Motor neuron (in vitro differentiated cells): Measurements from ENCODE around the gene SHF. TPM values are rescaled to one million over a fixed set of nuclear protein-coding genes. Genes with fewer than 3 reads are reported as not detected.

Experiments
- ATAC-seq, 8 experiments: fragments of 200-7000 bp; cut with Tn5 transposase; replicated peaks in 6 of 8; 2 replicates each; pipeline ENCODE4 v1.8.0; 2021; ENCODE audit warnings: mild to moderate bottlenecking in 8 of 8, moderate library complexity in 8 of 8
- H3K27ac ChIP-seq, 2 donors: fragments of 250-450 bp; sonication (Bioruptor Pico); 2 replicates each; pipeline ENCODE4 v1.9.0; 2021; ENCODE audit warnings: antibody characterized with exemption in 2 of 2, mild to moderate bottlenecking in 2 of 2, moderate library complexity in 1 of 2
- H3K4me1 ChIP-seq, 2 donors: fragments of 250-450 bp; sonication (Bioruptor Pico); replicated peaks in 1 of 2; 2 replicates each; pipeline ENCODE4 v1.6.1; 2021; ENCODE audit warnings: antibody characterized with exemption in 2 of 2, mild to moderate bottlenecking in 2 of 2, moderate library complexity in 1 of 2
- H3K4me3 ChIP-seq, 5 donors: fragments of 250-450 bp; sonication (Bioruptor Pico); 2 replicates each; pipeline ENCODE4 v1.9.0; 2021; ENCODE audit warnings: antibody characterized with exemption in 5 of 5, mild to moderate bottlenecking in 5 of 5, moderate library complexity in 4 of 5
- WGBS, 10 experiments: fragments of 450-650 bp; shearing (Covaris generic); methylation state at CpG; one replicate each; pipeline ENCODE4 v1.0.0; 2022; 5-methylcytosine and 5-hydroxymethylcytosine counted together
- in situ Hi-C, 9 experiments: fragments of 400-800 bp; cut with MboI; loops; one replicate each; pipeline ENCODE4 v1.15.0; 2021; ENCODE audit warnings: low sequenced_read_pairs in 9 of 9, low pct_unique_long_range_greater_than_20kb in 2 of 9; ENCODE audit not compliant: unreplicated experiment in 9 of 9
- total RNA-seq, 8 experiments: library from RNA; unstranded; fragments of 300-600 nt; gene quantifications; 2 replicates each; pipeline versions ENCODE4 v1.2.3 to v1.2.4, GENCODE V29; 2022

SHF gene
- total RNA-seq, 8 experiments from 2014 or later = 1.0 to 38.7 (median 25.3) TPM

DNA sequence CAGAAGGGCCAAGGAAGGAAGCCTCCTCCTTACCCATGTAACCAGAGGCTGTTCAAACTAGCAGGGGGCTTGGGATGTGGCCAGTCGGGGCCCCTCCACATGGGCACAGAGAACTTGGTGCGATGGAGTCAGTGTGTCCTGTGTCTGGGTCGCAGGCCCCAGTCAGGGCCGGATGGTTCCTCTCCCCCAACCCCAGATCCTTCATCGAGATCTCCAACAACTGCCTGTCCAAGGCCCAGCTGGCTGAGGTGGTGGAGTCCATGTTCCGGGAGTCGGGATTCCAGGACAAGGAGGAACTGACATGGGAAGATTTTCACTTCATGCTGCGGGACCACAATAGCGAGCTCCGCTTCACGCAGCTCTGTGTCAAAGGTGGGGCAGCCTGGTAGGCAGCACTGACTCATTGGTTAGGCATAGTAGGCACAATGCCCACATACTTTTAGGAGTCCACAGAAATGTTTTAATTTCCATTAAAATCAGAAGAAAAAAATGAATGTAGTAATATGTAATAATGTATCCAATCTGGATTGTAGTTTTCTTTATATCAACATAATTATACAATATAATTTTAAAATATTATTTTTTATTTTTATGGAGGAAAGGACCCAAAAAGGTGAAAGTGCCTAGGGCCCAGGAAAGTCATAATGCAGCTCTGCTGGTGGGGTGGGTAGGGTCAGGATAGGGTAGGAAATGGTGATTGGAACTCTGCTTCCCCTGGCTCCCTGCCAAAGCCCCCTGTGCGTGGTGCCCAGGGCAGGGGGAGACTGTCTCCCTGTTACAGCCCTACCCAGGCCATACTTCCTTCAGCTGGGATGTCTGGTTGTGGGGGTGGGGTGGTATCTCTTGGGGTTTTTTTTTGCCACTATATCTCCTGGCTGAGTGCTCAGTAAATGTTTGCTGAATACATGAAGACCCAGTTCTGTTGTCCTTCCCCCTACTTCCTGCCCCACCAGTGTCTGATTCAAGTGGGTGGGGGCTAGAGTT lies 39.4 kb downstream of the SHF start:
- H3K4me1 ChIP-seq = no peaks in the 10 kb centered on the region
- ATAC-seq = no peak
- no peak overlapping the region for H3K4me3 ChIP-seq
- in situ Hi-C loops = no loop called here
- H3K27ac ChIP-seq = no peak overlapping the region
- 71 to 100% (median 93%) methylated on average over 1 to 8 of the region's 12 CpGs; no CpG with 5 or more reads in 3 of the 10 experiments for WGBS, 10 experiments

DNA sequence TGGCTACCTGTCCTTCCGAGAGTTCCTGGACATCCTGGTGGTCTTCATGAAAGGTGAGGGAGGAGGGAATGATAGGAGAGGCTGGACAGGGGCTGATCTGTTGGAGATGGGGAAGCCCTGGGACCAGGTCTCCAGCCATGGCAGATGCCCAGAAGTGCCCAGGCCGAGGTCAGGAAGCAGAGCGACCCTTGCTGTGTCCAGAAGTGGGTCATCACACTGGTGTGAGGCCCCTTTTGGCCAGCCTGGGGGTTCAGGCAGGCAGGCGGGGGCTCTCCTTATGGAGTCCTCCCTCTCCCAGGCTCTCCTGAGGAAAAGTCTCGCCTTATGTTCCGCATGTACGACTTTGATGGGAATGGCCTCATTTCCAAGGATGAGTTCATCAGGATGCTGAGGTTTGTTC lies 40.2 kb downstream of the SHF start:
- in situ Hi-C loops = no loop called here
- WGBS, 10 experiments = 60 to 100% (median 79%) methylated on average over 1 to 5 of the region's 7 CpGs; no CpG with 5 or more reads in 6 of the 10 experiments
- no peak for ATAC-seq
- no peaks in the 10 kb centered on the region for H3K4me1 ChIP-seq
- no peak overlapping the region for H3K27ac ChIP-seq
- no peak overlapping the region for H3K4me3 ChIP-seq

DNA sequence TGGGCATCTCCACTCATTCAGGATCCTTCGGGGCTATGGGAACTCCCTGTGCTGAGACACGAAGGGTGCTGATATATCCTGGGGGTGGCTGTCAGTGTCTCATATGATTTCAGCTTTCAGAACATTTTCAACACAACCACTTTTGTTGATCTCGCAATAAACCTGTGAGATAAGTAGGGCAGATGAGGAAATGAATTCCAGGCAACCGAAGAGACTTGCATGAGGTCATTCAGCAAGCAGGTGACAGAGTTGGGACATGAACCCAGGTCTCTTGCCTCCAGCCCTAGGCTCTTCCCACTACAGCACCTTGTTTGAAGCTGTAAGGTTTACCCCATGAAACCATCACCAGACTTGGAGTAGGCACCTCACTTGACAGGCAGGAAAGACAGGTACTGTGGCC lies 41.4 kb downstream of the SHF start:
- in situ Hi-C loops = no loop called here
- H3K4me3 ChIP-seq = no peak overlapping the region
- no peaks in the 10 kb centered on the region for H3K4me1 ChIP-seq
- 25 to 100% (median 75%) methylated on average over 1 to 4 of the region's 4 CpGs; no CpG with 5 or more reads in 4 of the 10 experiments for WGBS, 10 experiments
- ATAC-seq = no peak
- no peak overlapping the region for H3K27ac ChIP-seq

DNA sequence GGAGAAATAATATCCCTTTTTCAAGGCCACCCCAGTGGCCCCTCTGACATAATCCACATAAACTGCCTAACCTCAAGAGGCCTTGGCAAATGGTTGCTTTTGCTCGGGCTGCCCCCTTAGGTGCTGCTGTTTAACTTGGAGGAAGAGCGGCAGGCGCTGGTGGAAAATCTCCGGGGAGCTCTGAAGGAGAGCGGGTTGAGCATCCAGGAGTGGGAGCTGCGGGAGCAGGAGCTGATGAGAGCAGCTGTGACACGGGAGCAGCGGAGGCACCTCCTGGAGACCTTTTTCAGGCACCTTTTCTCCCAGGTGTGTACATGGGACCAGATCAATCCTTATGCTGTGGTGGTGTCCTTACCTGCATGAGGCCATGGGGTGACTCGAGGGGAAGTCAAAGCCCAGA lies 43.0 kb downstream of the SHF start:
- Histone ChIP-seq H3K27ac (no peak overlapping the region), H3K4me3 (no peak overlapping the region), H3K4me1 (no peaks in the 10 kb centered on the region)
- WGBS, 10 experiments = 38 to 100% (median 70%) methylated on average over 2 to 7 of the region's 9 CpGs; no CpG with 5 or more reads in 5 of the 10 experiments
- no peak for ATAC-seq
- in situ Hi-C loops = no loop called here

DNA sequence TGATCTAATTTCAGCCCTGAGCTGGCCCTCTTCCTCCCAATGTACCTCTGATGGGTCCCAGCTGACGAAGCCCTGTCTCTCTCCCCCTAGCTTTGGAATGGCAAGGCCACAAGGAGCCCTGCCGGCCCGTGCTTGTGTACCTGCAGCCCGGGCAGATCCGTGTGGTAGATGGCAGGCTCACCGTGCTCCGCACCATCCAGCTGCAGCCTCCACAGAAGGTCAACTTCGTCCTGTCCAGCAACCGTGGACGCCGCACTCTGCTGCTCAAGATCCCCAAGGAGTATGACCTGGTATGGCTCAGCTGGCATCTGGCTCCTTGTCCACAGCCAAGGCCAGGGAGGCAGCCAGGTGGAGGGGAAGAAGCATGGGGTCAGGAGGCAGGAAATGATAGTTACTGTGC lies 43.8 kb downstream of the SHF start:
- in situ Hi-C loops = no loop called here

DNA sequence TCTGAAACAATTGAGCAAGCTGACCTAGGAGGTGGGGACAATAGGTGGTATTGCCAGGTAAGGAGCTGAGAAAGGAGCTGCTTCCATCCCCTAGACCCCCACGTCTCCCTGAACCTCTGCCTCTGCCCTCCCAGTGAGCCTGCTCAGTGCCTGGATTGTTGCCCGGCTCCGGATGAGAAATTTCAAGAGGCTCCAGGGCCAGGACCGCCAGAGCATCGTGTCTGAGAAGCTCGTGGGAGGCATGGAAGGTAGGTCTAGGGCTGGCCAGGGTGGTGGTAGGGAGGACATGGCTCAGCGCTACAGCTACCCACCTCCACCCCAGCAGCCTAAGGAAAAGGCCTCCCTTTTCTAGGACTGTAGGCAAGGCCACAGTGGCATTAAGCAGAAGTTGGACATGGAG lies 44.7 kb downstream of the SHF start:
- 0 to 100% (median 30%) methylated on average over 1 to 4 of the region's 7 CpGs; no CpG with 5 or more reads in 4 of the 10 experiments for WGBS, 10 experiments
- no peak for ATAC-seq
- H3K4me3 ChIP-seq = no peak overlapping the region
- in situ Hi-C loops = no loop called here
- H3K27ac ChIP-seq = no peak overlapping the region
- H3K4me1 ChIP-seq = no peaks in the 10 kb centered on the region

More for the DNA sequence above, 43.8 kb downstream of the SHF start:
- ATAC-seq = no peak
- Histone ChIP-seq H3K27ac (no peak overlapping the region), H3K4me1 (no peaks in the 10 kb centered on the region), H3K4me3 (no peak overlapping the region)
- whole genome bisulfite sequencing, 10 experiments = 30 to 80% (median 69%) methylated on average over 2 to 10 of the region's 11 CpGs; no CpG with 5 or more reads in 5 of the 10 experiments

DNA sequence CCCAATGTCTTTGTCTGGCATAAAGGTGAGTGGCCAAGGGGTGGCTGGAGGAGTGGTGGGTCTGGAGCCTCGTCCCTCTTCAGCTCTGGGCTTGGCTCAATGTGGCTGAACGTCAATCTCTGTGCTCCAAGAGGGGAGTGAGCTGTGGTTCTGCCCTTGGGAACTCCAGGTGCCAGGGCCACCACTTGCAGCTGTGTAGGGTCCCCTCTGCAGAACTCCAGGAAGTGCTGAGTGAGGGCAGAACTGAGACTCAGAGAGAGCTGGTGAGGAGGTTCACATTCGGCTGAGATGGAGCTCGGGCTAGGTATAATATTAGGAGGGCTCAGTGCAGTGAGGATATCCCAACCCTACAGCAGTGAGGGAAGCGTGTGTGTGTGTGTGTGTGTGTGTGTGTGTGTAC lies 46.4 kb downstream of the SHF start:
- 58 to 87% (median 76%) methylated on average over 2 to 4 of the region's 5 CpGs; no CpG with 5 or more reads in 7 of the 10 experiments for WGBS, 10 experiments
- no peaks in the 10 kb centered on the region for H3K4me1 ChIP-seq
- H3K27ac ChIP-seq = no peak overlapping the region
- no peak for ATAC-seq
- in situ Hi-C loops = no loop called here
- no peak overlapping the region for H3K4me3 ChIP-seq

DNA sequence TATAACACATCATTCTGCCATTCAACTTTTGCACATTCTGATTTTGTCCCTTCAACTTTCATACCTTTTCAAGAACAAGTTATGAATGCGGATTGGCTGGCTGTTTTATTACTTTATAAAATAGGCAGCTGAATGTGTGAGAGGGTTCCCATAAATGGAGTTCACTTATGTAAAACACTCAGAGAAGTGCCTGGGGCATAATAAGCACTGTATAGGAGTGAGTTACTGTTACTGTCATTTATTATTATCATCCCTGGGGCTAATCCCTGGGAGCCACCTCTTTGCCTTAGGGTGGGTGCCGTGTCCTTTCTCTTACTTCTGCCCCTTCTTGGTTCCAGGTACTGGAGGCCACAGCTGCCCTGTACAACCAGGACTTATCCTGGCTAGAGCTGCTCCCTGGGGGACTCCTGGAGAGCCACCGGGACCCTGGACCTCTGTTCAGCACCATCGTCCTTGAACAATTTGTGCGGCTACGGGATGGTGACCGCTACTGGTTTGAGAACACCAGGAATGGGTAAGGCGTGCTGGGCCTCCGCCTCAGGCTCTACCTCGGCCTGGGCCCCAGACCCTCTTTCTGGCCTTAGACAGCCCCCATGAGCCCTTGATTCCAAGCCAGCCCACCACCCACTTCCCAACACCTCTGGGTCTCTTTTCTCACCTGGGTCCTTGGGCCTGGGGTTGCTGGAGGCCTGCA lies 47.1 kb downstream of the SHF start:
- Histone ChIP-seq H3K27ac (no peak overlapping the region), H3K4me3 (no peak overlapping the region), H3K4me1 (no peaks in the 10 kb centered on the region)
- ATAC-seq = peak in 2 of 8 experiments; percentile 70 to 74
- in situ Hi-C loops = no loop called here
- 60 to 100% (median 95%) methylated on average over 1 to 5 of the region's 10 CpGs for WGBS, 10 experiments

DNA sequence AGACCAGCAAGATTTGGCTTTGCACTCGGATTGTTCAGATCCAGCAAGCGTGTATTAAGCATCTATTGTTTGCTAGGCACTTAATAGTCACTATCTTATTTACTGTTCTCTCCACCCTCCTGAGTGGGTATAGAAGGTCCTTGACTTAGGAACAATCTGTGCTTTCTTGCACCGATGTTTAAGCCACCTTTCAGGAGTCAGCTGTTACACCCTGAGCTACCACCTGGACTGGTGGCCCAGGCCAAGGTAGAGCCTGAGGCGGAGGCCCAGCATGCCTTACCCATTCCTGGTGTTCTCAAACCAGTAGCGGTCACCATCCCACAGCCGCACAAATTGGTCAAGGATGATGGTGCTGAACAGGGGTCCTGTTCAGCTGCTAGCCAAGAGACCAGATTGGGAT lies 48.0 kb downstream of the SHF start:
- WGBS, 10 experiments = 95 to 100% (median 96%) methylated on average over 3 to 5 of the region's 6 CpGs; no CpG with 5 or more reads in 6 of the 10 experiments

DNA sequence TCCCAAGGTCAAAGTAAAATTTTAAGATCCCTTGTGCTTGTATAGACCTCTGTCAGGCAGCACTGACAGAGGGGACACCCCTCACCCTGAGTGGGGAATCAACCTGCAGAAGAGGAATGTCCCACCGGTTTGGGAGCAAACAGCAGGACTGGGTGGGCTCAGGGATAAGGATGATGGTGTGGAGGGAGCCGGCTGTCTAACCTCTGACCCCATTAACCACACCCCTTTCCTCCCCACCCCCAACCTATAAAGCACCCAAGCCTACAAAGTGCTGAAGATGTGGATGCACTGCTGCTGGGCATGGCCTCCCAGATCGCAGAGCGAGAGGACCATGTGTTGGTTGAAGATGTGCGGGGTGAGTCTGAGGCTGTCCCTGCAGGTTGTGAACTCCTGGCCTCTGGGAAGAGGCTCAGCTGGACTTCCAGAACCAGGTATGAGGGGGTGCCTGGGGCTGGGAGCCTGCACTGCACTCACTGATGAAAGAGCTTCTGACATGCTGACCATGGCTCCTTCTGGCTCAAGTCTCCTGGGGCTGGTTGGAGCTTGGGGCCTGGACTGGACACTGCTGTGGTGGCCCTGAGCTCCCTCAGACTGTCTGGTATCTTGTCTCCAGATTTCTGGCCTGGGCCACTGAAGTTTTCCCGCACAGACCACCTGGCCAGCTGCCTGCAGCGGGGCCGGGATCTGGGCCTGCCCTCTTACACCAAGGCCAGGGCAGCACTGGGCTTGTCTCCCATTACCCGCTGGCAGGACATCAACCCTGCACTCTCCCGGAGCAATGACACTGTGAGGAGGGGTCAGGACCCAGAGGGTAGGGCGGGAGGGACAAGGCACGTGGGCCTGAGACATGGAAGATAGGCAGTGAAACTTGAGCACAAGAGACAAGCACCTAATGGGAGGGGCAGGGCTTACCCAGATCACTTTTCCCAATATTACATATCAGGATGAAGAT lies 48.7 kb downstream of the SHF start:
- 59 to 76% methylated on average over 3 to 4 of the region's 12 CpGs; no CpG with 5 or more reads in 8 of the 10 experiments for WGBS, 10 experiments
- no peak overlapping the region for H3K4me3 ChIP-seq
- no peak for ATAC-seq

More for the DNA sequence above, 48.0 kb downstream of the SHF start:
- in situ Hi-C loops = no loop called here
- Histone ChIP-seq H3K4me3 (no peak overlapping the region), H3K27ac (no peak overlapping the region), H3K4me1 (peaks cover 0 to 4% of the 10 kb centered on the region in 2 donors)
- ATAC-seq = no peak

DNA sequence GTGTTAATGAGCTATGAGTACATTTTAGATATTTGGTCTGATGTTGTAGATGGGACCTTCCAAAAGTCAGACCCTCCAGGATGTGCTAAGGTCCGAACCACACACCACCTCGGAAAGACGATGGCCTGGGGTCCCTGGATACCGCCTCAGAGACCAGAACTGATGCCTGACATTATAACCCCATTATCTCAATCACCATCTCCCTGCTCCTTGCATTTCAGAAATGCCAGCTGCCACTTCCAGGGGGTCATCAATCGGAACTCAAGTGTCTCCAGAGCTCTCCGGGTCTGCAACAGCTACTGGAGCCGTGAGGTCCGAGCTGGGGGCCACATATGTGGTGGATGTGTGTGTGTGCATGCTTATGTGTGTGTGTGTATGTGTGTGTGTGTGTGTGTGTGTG lies 50.1 kb downstream of the SHF start:
- H3K4me1 ChIP-seq = peaks cover 0 to 4% of the 10 kb centered on the region in 2 donors
- no peak overlapping the region for H3K4me3 ChIP-seq
- no peak for ATAC-seq
- H3K27ac ChIP-seq = no peak overlapping the region
- in situ Hi-C loops = no loop called here
- 17 to 92% (median 83%) methylated on average over 1 to 7 of the region's 8 CpGs; no CpG with 5 or more reads in 7 of the 10 experiments for WGBS, 10 experiments

More for the DNA sequence above, 48.7 kb downstream of the SHF start:
- no peak overlapping the region for H3K27ac ChIP-seq
- in situ Hi-C loops = no loop called here
- peaks cover 0 to 4% of the 10 kb centered on the region in 2 donors for H3K4me1 ChIP-seq

DNA sequence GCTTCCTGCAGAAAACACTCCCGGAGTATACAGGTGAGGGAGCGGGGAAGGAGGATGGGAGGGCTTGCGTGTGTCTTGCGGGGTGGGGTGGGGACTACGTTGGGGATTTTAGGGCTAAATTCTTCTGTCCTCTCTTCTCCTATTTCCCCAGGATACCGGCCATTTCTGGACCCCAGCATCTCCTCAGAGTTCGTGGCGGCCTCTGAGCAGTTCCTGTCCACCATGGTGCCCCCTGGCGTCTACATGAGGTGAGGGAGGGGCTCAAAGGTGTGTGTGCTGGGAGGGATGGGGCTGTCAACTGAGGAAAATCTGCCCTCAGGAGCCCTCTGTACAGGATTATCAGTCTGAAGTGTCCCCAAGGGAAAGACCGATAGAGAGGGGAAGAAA lies 51.4 kb downstream of the SHF start:
- H3K4me1 ChIP-seq = peaks cover 0 to 4% of the 10 kb centered on the region in 2 donors
- 29 to 71% methylated on average over 1 to 4 of the region's 10 CpGs; no CpG with 5 or more reads in 8 of the 10 experiments for WGBS, 10 experiments
- H3K27ac ChIP-seq = no peak overlapping the region
- no peak overlapping the region for H3K4me3 ChIP-seq
- ATAC-seq = peak in 3 of 8 experiments; percentile 21 to 26 (median 24)
- in situ Hi-C loops = no loop called here
